Activated CD4-positive, alpha-beta T cell treated with anti-CD3 and anti-CD28 coated beads for 36 hours (primary cell): ENCODE measurements around the gene ANKRD62. TPM values are rescaled to one million over a fixed set of nuclear protein-coding genes. Genes with fewer than 3 reads are reported as not detected.
"Not testable (repeated sequence)": the region's sequence is repeated elsewhere in the genome, so short reads cannot be mapped to it uniquely, and the experiment has no call there.

ENCODE experiments used
- ATAC-seq: fragments of 200-7000 bp; cut with Tn5 transposase; one replicate; pipeline ENCODE4 v1.10.0; 2021; ENCODE audit warnings: mild to moderate bottlenecking, moderate library complexity
- CTCF ChIA-PET: fragments of 350-600 bp; sonication (Branson Sonifier 250); formaldehyde crosslinking; loops from one replicate; lab custom pipeline; 2021; ENCODE audit warnings: antibody characterized with exemption; lab: Charles Lee
- POLR2A ChIA-PET: fragments of 350-600 bp; sonication (Branson Sonifier 250); formaldehyde crosslinking; loops from one replicate; lab custom pipeline; 2021; ENCODE audit warnings: antibody characterized with exemption, inconsistent platforms; lab: Charles Lee
- DNase-seq: peaks from one replicate; pipeline ENCODE4 v3.0.0-alpha.2; 2020
- H3K27ac Mint-ChIP-seq: one replicate; pipeline ENCODE4 v1.8.0; 2021; ENCODE audit warnings: mixed read lengths
- H3K27me3 Mint-ChIP-seq: one replicate; pipeline ENCODE4 v1.8.0; 2021; ENCODE audit warnings: mixed read lengths
- H3K36me3 Mint-ChIP-seq: one replicate; pipeline ENCODE4 v1.8.0; 2021; ENCODE audit warnings: low read depth, mixed read lengths
- H3K4me1 Mint-ChIP-seq: one replicate; pipeline ENCODE4 v1.8.0; 2021; ENCODE audit warnings: mixed read lengths
- H3K4me3 Mint-ChIP-seq: one replicate; pipeline ENCODE4 v1.8.0; 2021; ENCODE audit warnings: mild to moderate bottlenecking, moderate library complexity, mixed read lengths
- H3K9me3 Mint-ChIP-seq: one replicate; pipeline ENCODE4 v1.8.0; 2021; ENCODE audit warnings: low read depth, mixed read lengths
- intact Hi-C, 2 experiments: fragments of 100-400 bp; cut with DNase I in 1 of 2; cut with micrococcal nuclease in 1 of 2; formaldehyde crosslinking; loops; one replicate each; pipeline versions ENCODE4 v1.14.2 to v1.15.1; 2022 to 2024; cut with DNase I, micrococcal nuclease
- total RNA-seq, 2 experiments: library from RNA; stranded (reverse); gene quantifications; one replicate each; pipeline ENCODE4 v1.2.3, GENCODE V29; 2021

ANKRD62 gene
- total RNA-seq, 2 experiments from 2014 or later: not detected

GRCh38 chr18:12056884-12057402 lies 36.7 kb upstream of the ANKRD62 start:
- Mint-ChIP-seq H3K27ac (no peak overlapping the region), H3K27me3 (peaks cover 7% of the 10 kb centered on the region), H3K4me3 (no peak overlapping the region), H3K9me3 (no peaks in the 10 kb centered on the region), H3K4me1 (no peaks in the 10 kb centered on the region), H3K36me3 (no peaks in the 10 kb centered on the region)
- ChIA-PET CTCF (no interaction called here), POLR2A (no interaction called here)
- no peak for DNase-seq
- intact Hi-C loops: no loop called here
- no peak for ATAC-seq

- Mint-ChIP-seq H3K9me3 (no peaks in the 10 kb centered on the region), H3K36me3 (no peaks in the 10 kb centered on the region), H3K27ac (no peak overlapping the region), H3K27me3 (peaks cover 6% of the 10 kb centered on the region), H3K4me3 (no peak overlapping the region), H3K4me1 (no peaks in the 10 kb centered on the region)
- intact Hi-C loops: no loop called here
- ATAC-seq: no peak
- ChIA-PET POLR2A (no interaction called here), CTCF (no interaction called here)
- DNase-seq: no peak
These were observed 36.1 kb upstream of the ANKRD62 start for GRCh38 chr18:12057419-12058039.

GRCh38 chr18:12059334-12060181 lies 34.1 kb upstream of the ANKRD62 start:
- Mint-ChIP-seq H3K36me3 (no peaks in the 10 kb centered on the region), H3K4me1 (no peaks in the 10 kb centered on the region), H3K27ac (no peak overlapping the region), H3K27me3 (no peaks in the 10 kb centered on the region), H3K4me3 (no peak overlapping the region), H3K9me3 (no peaks in the 10 kb centered on the region)
- DNase-seq: no peak
- POLR2A ChIA-PET: no interaction called here
- CTCF ChIA-PET: no interaction called here
- no peak for ATAC-seq
- intact Hi-C loops: no loop called here

- Mint-ChIP-seq H3K4me3 (no peak overlapping the region), H3K27ac (no peak overlapping the region), H3K36me3 (no peaks in the 10 kb centered on the region), H3K9me3 (no peaks in the 10 kb centered on the region), H3K27me3 (no peaks in the 10 kb centered on the region), H3K4me1 (no peaks in the 10 kb centered on the region)
- intact Hi-C loops: no loop called here
- POLR2A ChIA-PET: no interaction called here
- CTCF ChIA-PET: no interaction called here
- no peak for DNase-seq
- ATAC-seq: no peak
These were observed 33.3 kb upstream of the ANKRD62 start for GRCh38 chr18:12060182-12060870.

GRCh38 chr18:12061685-12062084 lies 32.0 kb upstream of the ANKRD62 start:
- Mint-ChIP-seq H3K4me3 (no peak overlapping the region), H3K36me3 (no peaks in the 10 kb centered on the region), H3K27me3 (no peaks in the 10 kb centered on the region), H3K4me1 (no peaks in the 10 kb centered on the region), H3K9me3 (no peaks in the 10 kb centered on the region), H3K27ac (no peak overlapping the region)
- intact Hi-C loops: no loop called here
- DNase-seq: no peak
- POLR2A ChIA-PET: interaction anchor here (0.8 kb wide), 1 partner anchor 158 kb away, joined by 5 read pairs; no protein-coding TSS in a partner anchor
- CTCF ChIA-PET: no interaction called here
- ATAC-seq: no peak

GRCh38 chr18:12062974-12063373 lies 30.7 kb upstream of the ANKRD62 start:
- Mint-ChIP-seq H3K27ac (no peak overlapping the region), H3K4me3 (no peak overlapping the region), H3K9me3 (no peaks in the 10 kb centered on the region), H3K27me3 (no peaks in the 10 kb centered on the region), H3K4me1 (no peaks in the 10 kb centered on the region), H3K36me3 (no peaks in the 10 kb centered on the region)
- ChIA-PET CTCF (no interaction called here), POLR2A (no interaction called here)
- DNase-seq (no peak), ATAC-seq (no peak)
- intact Hi-C loops: no loop called here

GRCh38 chr18:12064086-12064763 lies 29.4 kb upstream of the ANKRD62 start:
- no peak overlapping the region for H3K4me3 Mint-ChIP-seq
- H3K4me1 Mint-ChIP-seq: no peaks in the 10 kb centered on the region
- POLR2A ChIA-PET: no interaction called here
- DNase-seq (no peak), ATAC-seq (no peak)
- intact Hi-C loops: no loop called here
- H3K27me3 Mint-ChIP-seq: no peaks in the 10 kb centered on the region
- H3K27ac Mint-ChIP-seq: no peak overlapping the region
- H3K9me3 Mint-ChIP-seq: no peaks in the 10 kb centered on the region
- no peaks in the 10 kb centered on the region for H3K36me3 Mint-ChIP-seq
- CTCF ChIA-PET: no interaction called here

- H3K9me3 Mint-ChIP-seq: no peaks in the 10 kb centered on the region
- CTCF ChIA-PET: interaction anchor here (0.8 kb wide), 1 partner anchor 388 kb away, joined by 3 read pairs; no protein-coding TSS in a partner anchor
- H3K27me3 Mint-ChIP-seq: no peaks in the 10 kb centered on the region
- no peaks in the 10 kb centered on the region for H3K4me1 Mint-ChIP-seq
- DNase-seq: no peak
- no peak for ATAC-seq
- POLR2A ChIA-PET: no interaction called here
- H3K36me3 Mint-ChIP-seq: no peaks in the 10 kb centered on the region
- H3K4me3 Mint-ChIP-seq: no peak overlapping the region
- no peak overlapping the region for H3K27ac Mint-ChIP-seq
- intact Hi-C loops: no loop called here
These were observed 28.2 kb upstream of the ANKRD62 start for GRCh38 chr18:12065397-12065796.

GRCh38 chr18:12066910-12067511 lies 26.6 kb upstream of the ANKRD62 start:
- CTCF ChIA-PET: no interaction called here
- POLR2A ChIA-PET: no interaction called here
- Mint-ChIP-seq H3K4me1 (no peaks in the 10 kb centered on the region), H3K36me3 (no peaks in the 10 kb centered on the region), H3K27me3 (no peaks in the 10 kb centered on the region), H3K9me3 (no peaks in the 10 kb centered on the region), H3K4me3 (no peak overlapping the region), H3K27ac (no peak overlapping the region)
- intact Hi-C loops: no loop called here
- no peak for ATAC-seq
- no peak for DNase-seq

GRCh38 chr18:12067671-12068070 lies 26.0 kb upstream of the ANKRD62 start:
- intact Hi-C loops: no loop called here
- ATAC-seq (no peak), DNase-seq (no peak)
- H3K27me3 Mint-ChIP-seq: peaks cover 2% of the 10 kb centered on the region
- H3K4me1 Mint-ChIP-seq: no peaks in the 10 kb centered on the region
- no peak overlapping the region for H3K4me3 Mint-ChIP-seq
- no peak overlapping the region for H3K27ac Mint-ChIP-seq
- ChIA-PET POLR2A (no interaction called here), CTCF (no interaction called here)
- no peaks in the 10 kb centered on the region for H3K9me3 Mint-ChIP-seq
- H3K36me3 Mint-ChIP-seq: no peaks in the 10 kb centered on the region

GRCh38 chr18:12068316-12068949 lies 25.2 kb upstream of the ANKRD62 start:
- H3K4me1 Mint-ChIP-seq, H3K9me3 Mint-ChIP-seq, H3K36me3 Mint-ChIP-seq, H3K4me3 Mint-ChIP-seq, DNase-seq, ATAC-seq, H3K27me3 Mint-ChIP-seq, intact Hi-C loops, H3K27ac Mint-ChIP-seq, POLR2A ChIA-PET, CTCF ChIA-PET: not testable (repeated sequence)
